GM12878 (cell line): Measurements from ENCODE around the gene ZNF532.

Experiments
- CTCF ChIP-seq, 3 experiments: IDR thresholded peaks in 2 of 3; conservative IDR thresholded peaks in 1 of 3; 2 replicates each; pipeline ENCODE4 v1.5.1; 2011; ENCODE audit warnings: low read depth in 3 of 3, low read length in 3 of 3, mild to moderate bottlenecking in 3 of 3, control low read depth in 2 of 3, moderate library complexity in 2 of 3, inconsistent platforms in 1 of 3, mixed read lengths in 1 of 3; ENCODE audit not compliant: control insufficient read depth in 2 of 3, insufficient read depth in 1 of 3; ENCODE audit errors: extremely low read depth in 1 of 3
- POLR2A ChIP-seq: IDR thresholded peaks from 2 replicates; pipeline ENCODE4 v1.6.1; 2011; ENCODE audit warnings: low read depth, mild to moderate bottlenecking, low read length
- SIN3A ChIP-seq: IDR thresholded peaks from 2 replicates; pipeline ENCODE4 v1.6.1; 2012; ENCODE audit warnings: low read depth, low read length, improper control_type of control experiment
- USF2 ChIP-seq: IDR thresholded peaks from 2 replicates; pipeline ENCODE4 v1.6.1; 2011; ENCODE audit warnings: low read depth, low read length, improper control_type of control experiment, borderline replicate concordance

DNA sequence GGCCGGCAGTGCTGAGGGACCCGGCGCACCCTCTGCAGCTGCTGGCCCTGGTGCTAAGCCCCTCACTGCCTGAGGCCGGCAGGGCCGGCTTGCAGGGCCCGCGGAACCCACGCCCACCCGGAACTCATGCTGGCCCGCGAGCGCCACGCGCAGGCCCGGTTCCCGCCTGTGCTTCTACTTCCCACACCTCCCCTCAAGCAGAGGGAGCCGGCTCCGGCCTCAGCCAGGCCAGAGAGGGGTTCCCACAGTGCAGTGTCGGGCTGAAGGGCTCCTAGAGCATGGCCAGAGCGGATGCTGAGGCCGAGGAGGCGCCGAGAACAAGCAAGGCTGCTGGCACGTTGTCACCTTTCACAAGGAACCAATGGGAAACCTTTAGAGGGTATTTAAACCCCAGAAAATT lies 36.8 kb upstream of the ZNF532 start:
- TF ChIP-seq USF2 (no peak), CTCF (IDR thresholded peaks at IDR 0.05 in 2 of 3, conservative IDR thresholded peaks at IDR 0.05 in 1 of 3; ENCODE audit: control insufficient read depth in 2 of 3, extremely low read depth in 1 of 3, insufficient read depth in 1 of 3, low read depth in 3 of 3, low read length in 3 of 3) (no peak), POLR2A (no peak), SIN3A (no peak)
